HepG2 (cell line): Measurements from ENCODE around the gene DHRS13. TPM values are rescaled to one million over a fixed set of nuclear protein-coding genes. Genes with fewer than 3 reads are reported as not detected.

ENCODE experiments used
- AHR ChIP-seq: IDR thresholded peaks from 2 replicates; pipeline ENCODE4 v1.6.1; 2018; ENCODE audit warnings: missing genetic modification reagents, missing compliant biosample characterization
- ASH2L ChIP-seq: fragments of 300-600, 200-600 bp; sonication (generic); IDR thresholded peaks from 2 replicates; pipeline ENCODE4 v1.7.0; 2017; ENCODE audit warnings: low read depth, mild to moderate bottlenecking, moderate library complexity, mixed read lengths, low read length; ENCODE audit not compliant: insufficient read length
- CREB1 ChIP-seq, 2 experiments: fragments of 450-650 bp in 1 of 2; IDR thresholded peaks; 2 replicates each; pipeline ENCODE4 v1.6.1; 2016 to 2017; ENCODE audit warnings: control low read depth in 1 of 2, mild to moderate bottlenecking in 1 of 2, missing compliant biosample characterization in 1 of 2, missing genetic modification characterization in 1 of 2
- ESRRA ChIP-seq: sonication (generic); formaldehyde crosslinking; IDR thresholded peaks from 2 replicates; pipeline ENCODE4 v1.5.1; 2020; ENCODE audit warnings: mild to moderate bottlenecking, low read depth, missing genetic modification reagents
- GABPB1 ChIP-seq: IDR thresholded peaks from 2 replicates; pipeline ENCODE4 v1.6.1; 2016; ENCODE audit warnings: mild to moderate bottlenecking, missing genetic modification reagents, moderate library complexity, missing compliant biosample characterization
- KLF13 ChIP-seq: sonication (generic); formaldehyde crosslinking; IDR thresholded peaks from 2 replicates; pipeline ENCODE4 v1.4.0; 2020; ENCODE audit warnings: mild to moderate bottlenecking, missing genetic modification reagents
- PHF8 ChIP-seq: sonication (generic); formaldehyde crosslinking; IDR thresholded peaks from 2 replicates; pipeline ENCODE4 v1.5.0; 2020; ENCODE audit warnings: missing genetic modification reagents
- SRSF1 ChIP-seq: fragments of 200-400 bp; formaldehyde crosslinking; optimal IDR thresholded peaks from 2 replicates; pipeline ENCODE3; 2017; ENCODE audit warnings: mild to moderate bottlenecking, low read depth, low read length, moderate library complexity
- SRY ChIP-seq: sonication (generic); formaldehyde crosslinking; IDR thresholded peaks from 2 replicates; pipeline ENCODE4 v1.8.0; 2022; ENCODE audit warnings: mild to moderate bottlenecking, missing genetic modification reagents
- TARDBP ChIP-seq: sonication (generic); formaldehyde crosslinking; IDR thresholded peaks from 2 replicates; pipeline ENCODE4 v1.8.0; 2022; ENCODE audit warnings: mild to moderate bottlenecking, missing genetic modification reagents
- THAP11 ChIP-seq: IDR thresholded peaks from 2 replicates; pipeline ENCODE4 v1.6.1; 2016; ENCODE audit warnings: missing biosample characterization, missing genetic modification reagents
- ZFY ChIP-seq: sonication (generic); formaldehyde crosslinking; IDR thresholded peaks from 2 replicates; pipeline ENCODE4 v1.4.0; 2020; ENCODE audit warnings: missing genetic modification reagents
- ZNF30 ChIP-seq: sonication (generic); formaldehyde crosslinking; IDR thresholded peaks from 2 replicates; pipeline ENCODE4 v1.5.0; 2020; ENCODE audit warnings: mild to moderate bottlenecking, missing genetic modification reagents
- ZNF350 ChIP-seq: sonication (generic); formaldehyde crosslinking; IDR thresholded peaks from 2 replicates; pipeline ENCODE4 v1.4.0; 2020; ENCODE audit warnings: mild to moderate bottlenecking, low read depth, missing genetic modification reagents, borderline replicate concordance
- ZNF776 ChIP-seq: sonication (generic); formaldehyde crosslinking; IDR thresholded peaks from 2 replicates; pipeline ENCODE4 v1.4.0; 2020; ENCODE audit warnings: mild to moderate bottlenecking, missing genetic modification reagents
- polyA plus RNA-seq, 8 experiments: library from polyadenylated mRNA; depleted of rRNA in 3 of 8; stranded (reverse) in 7 of 8; unstranded in 1 of 8; fragments of >200 nt; fragmentation: Illumina TruSeq in 4 of 8; extraction: Trizol in 4 of 8; gene quantifications; 2 replicates each; pipeline versions ENCODE4 v1.2.1 to v1.2.3, GENCODE V29; 2011 to 2016; ENCODE audit warnings: low read depth in 4 of 8, missing spikeins in 1 of 8, mixed read lengths in 1 of 8; ENCODE audit not compliant: insufficient read depth in 1 of 8
- total RNA-seq, 5 experiments: library from RNA; depleted of rRNA; stranded (reverse); fragments of >200 nt; fragmentation: Illumina TruSeq; extraction: Trizol; gene quantifications; 2 replicates each; pipeline ENCODE4 v1.2.3, GENCODE V29; 2016; ENCODE audit warnings: low read depth in 1 of 5
- TF ChIP-seq, protein P1 (sequence below), 2 experiments: fragments of 450-650 bp in 1 of 2; sonication (generic) in 1 of 2; formaldehyde crosslinking in 1 of 2; IDR thresholded peaks; 2 replicates each; pipeline versions ENCODE4 v1.6.1 to v1.8.0; 2016 to 2022; ENCODE audit warnings: antibody characterized with exemption in 1 of 2, mild to moderate bottlenecking in 1 of 2, missing genetic modification reagents in 1 of 2
- TF ChIP-seq, protein P2 (sequence below): sonication (generic); formaldehyde crosslinking; IDR thresholded peaks from 2 replicates; pipeline ENCODE4; 2020; ENCODE audit warnings: missing genetic modification reagents, mild to moderate bottlenecking, borderline replicate concordance

Gene DHRS13
- total and polyA plus RNA-seq, 2 of the 13 experiments (the other 11 are each of a cell fraction or from before 2014, with no cell fraction given), result 11.8 to 12.6 TPM

DNA sequence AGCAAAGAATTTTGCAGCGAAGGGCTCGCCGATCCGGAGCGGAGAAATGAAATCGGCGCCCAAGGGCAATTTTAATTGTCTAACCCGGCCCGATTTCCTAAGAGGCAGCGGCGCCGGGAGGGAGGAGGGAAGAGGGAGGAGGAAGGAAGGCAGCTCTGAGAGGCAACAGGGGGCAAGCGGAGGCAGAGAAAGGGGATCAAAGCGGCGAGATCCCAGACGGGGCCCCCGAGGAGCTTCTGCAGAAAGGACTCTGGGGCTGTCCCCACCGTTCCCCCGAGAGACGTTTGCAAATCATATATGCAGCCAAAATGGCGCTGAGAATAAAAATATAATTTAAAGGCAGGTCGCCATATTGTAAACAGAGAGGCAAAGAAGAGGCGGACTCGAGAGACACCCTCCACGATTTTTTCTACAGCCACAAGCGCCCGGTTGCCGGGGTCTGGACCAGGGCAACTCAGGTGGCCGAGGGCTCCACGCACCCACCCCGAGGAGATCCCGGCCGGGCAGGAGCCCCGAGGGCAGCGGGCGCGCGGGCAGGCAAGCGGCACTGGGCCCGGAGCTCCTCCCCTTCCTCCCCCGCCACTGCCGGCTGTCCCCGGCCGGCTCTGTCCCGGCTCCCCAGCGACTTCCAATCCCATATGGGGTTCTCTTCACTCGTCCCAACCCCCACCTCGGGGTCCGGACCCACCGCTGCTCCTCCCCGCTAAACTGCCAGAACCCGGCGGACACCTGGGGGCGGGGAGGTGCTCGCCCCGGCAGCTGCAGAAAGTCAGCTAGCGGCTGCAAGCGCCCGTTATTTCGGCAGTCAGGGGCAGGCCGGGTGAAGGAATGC, 46.5 kb upstream of the DHRS13 start (continued):
- TF ChIP-seq, protein P1, sequence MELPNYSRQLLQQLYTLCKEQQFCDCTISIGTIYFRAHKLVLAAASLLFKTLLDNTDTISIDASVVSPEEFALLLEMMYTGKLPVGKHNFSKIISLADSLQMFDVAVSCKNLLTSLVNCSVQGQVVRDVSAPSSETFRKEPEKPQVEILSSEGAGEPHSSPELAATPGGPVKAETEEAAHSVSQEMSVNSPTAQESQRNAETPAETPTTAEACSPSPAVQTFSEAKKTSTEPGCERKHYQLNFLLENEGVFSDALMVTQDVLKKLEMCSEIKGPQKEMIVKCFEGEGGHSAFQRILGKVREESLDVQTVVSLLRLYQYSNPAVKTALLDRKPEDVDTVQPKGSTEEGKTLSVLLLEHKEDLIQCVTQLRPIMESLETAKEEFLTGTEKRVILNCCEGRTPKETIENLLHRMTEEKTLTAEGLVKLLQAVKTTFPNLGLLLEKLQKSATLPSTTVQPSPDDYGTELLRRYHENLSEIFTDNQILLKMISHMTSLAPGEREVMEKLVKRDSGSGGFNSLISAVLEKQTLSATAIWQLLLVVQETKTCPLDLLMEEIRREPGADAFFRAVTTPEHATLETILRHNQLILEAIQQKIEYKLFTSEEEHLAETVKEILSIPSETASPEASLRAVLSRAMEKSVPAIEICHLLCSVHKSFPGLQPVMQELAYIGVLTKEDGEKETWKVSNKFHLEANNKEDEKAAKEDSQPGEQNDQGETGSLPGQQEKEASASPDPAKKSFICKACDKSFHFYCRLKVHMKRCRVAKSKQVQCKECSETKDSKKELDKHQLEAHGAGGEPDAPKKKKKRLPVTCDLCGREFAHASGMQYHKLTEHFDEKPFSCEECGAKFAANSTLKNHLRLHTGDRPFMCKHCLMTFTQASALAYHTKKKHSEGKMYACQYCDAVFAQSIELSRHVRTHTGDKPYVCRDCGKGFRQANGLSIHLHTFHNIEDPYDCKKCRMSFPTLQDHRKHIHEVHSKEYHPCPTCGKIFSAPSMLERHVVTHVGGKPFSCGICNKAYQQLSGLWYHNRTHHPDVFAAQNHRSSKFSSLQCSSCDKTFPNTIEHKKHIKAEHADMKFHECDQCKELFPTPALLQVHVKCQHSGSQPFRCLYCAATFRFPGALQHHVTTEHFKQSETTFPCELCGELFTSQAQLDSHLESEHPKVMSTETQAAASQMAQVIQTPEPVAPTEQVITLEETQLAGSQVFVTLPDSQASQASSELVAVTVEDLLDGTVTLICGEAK (IDR thresholded peaks at IDR 0.05), result no peak
- TF ChIP-seq, protein P1 (CRISPR knock-in tag; IDR thresholded peaks at IDR 0.05), result 0 out of 2 replicates have a peak, but pooled peaks have one; percentile 8
- TF ChIP-seq ASH2L (peak; percentile 84), SRSF1 (peak; percentile 20), THAP11 (CRISPR knock-in tag) (no peak), KLF13 (no peak), ESRRA (CRISPR knock-in tag) (no peak), SRY (CRISPR knock-in tag) (no peak), TARDBP (CRISPR knock-in tag) (0 out of 2 replicates have a peak, but pooled peaks have one; percentile 12), ZNF350 (no peak), CREB1 (IDR thresholded peaks at IDR 0.05) (no peak), CREB1 (CRISPR knock-in tag; IDR thresholded peaks at IDR 0.05) (no peak), ZNF776 (CRISPR knock-in tag) (peak; percentile 52; the same call in 1 of the 2 replicates), AHR (CRISPR knock-in tag) (no peak), ZNF30 (CRISPR knock-in tag) (no peak), GABPB1 (peak; percentile 79), PHF8 (CRISPR knock-in tag) (peak; percentile 62), ZFY (CRISPR knock-in tag) (peak; percentile 52; the same call in 1 of the 2 replicates)
- TF ChIP-seq, protein P2, sequence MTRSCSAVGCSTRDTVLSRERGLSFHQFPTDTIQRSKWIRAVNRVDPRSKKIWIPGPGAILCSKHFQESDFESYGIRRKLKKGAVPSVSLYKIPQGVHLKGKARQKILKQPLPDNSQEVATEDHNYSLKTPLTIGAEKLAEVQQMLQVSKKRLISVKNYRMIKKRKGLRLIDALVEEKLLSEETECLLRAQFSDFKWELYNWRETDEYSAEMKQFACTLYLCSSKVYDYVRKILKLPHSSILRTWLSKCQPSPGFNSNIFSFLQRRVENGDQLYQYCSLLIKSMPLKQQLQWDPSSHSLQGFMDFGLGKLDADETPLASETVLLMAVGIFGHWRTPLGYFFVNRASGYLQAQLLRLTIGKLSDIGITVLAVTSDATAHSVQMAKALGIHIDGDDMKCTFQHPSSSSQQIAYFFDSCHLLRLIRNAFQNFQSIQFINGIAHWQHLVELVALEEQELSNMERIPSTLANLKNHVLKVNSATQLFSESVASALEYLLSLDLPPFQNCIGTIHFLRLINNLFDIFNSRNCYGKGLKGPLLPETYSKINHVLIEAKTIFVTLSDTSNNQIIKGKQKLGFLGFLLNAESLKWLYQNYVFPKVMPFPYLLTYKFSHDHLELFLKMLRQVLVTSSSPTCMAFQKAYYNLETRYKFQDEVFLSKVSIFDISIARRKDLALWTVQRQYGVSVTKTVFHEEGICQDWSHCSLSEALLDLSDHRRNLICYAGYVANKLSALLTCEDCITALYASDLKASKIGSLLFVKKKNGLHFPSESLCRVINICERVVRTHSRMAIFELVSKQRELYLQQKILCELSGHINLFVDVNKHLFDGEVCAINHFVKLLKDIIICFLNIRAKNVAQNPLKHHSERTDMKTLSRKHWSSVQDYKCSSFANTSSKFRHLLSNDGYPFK, result peak; percentile 96; the same call in 1 of the 2 replicates
